Stimulated activated CD4-positive, alpha-beta T cell treated with anti-CD3 and anti-CD28 coated beads, Interleukin-1b, Interleukin-23, amount 100 ng/mL, for 1 hour (primary cell): ENCODE results near the gene HOXD11.

Source experiments
- DNase-seq, 2 donors: peaks; one replicate each; pipeline ENCODE4 v3.0.0-alpha.2; 2020; ENCODE audit warnings: low read depth in 2 of 2

HOXD11 gene

GRCh38 chr2:176131848-176132158 lies 24.7 kb downstream of the HOXD11 start:
- DNase-seq: no peak

GRCh38 chr2:176132205-176133171 lies 25.4 kb downstream of the HOXD11 start:
- no peak for DNase-seq

GRCh38 chr2:176133389-176133788 lies 26.3 kb downstream of the HOXD11 start:
- DNase-seq: no peak

- DNase-seq: no peak
These were observed 27.0 kb downstream of the HOXD11 start for GRCh38 chr2:176134035-176134434.

GRCh38 chr2:176135035-176135440 lies 28.0 kb downstream of the HOXD11 start:
- DNase-seq: no peak

GRCh38 chr2:176136374-176137251 lies 29.5 kb downstream of the HOXD11 start:
- no peak for DNase-seq

- DNase-seq: no peak
These were observed 30.1 kb downstream of the HOXD11 start for GRCh38 chr2:176137252-176137580.

- no peak for DNase-seq
These were observed 30.8 kb downstream of the HOXD11 start for GRCh38 chr2:176137906-176138305.

GRCh38 chr2:176138526-176138922 lies 31.4 kb downstream of the HOXD11 start:
- no peak for DNase-seq

- no peak for DNase-seq
These were observed 32.0 kb downstream of the HOXD11 start for GRCh38 chr2:176138923-176139660.

- DNase-seq: no peak
These were observed 32.8 kb downstream of the HOXD11 start for GRCh38 chr2:176139661-176140512.

- peak in 1 of 2 donors; percentile 44 for DNase-seq
These were observed 33.6 kb downstream of the HOXD11 start for GRCh38 chr2:176140513-176141317.

GRCh38 chr2:176142281-176142680 lies 35.2 kb downstream of the HOXD11 start:
- DNase-seq: no peak

- DNase-seq: no peak
These were observed 38.2 kb downstream of the HOXD11 start for GRCh38 chr2:176145085-176145969.

GRCh38 chr2:176146101-176146500 lies 39.0 kb downstream of the HOXD11 start:
- no peak for DNase-seq

GRCh38 chr2:176146645-176147044 lies 39.6 kb downstream of the HOXD11 start:
- no peak for DNase-seq

GRCh38 chr2:176147210-176147799 lies 40.2 kb downstream of the HOXD11 start:
- no peak for DNase-seq

GRCh38 chr2:176147800-176148496 lies 40.9 kb downstream of the HOXD11 start:
- no peak for DNase-seq
